Fibroblast of lung (primary cell): Measurements from ENCODE around the gene COL16A1. TPM values are rescaled to one million over a fixed set of nuclear protein-coding genes. Genes with fewer than 3 reads are reported as not detected.

ENCODE experiments used
- DNase-seq, 2 donors: peaks; one replicate each; pipeline versions ENCODE4 v3.0.0 to v3.0.0-alpha.2; 2010; ENCODE audit warnings: low read depth in 2 of 2
- H2AFZ ChIP-seq: 2 replicates; pipeline ENCODE4 v1.5.1; 2012; ENCODE audit warnings: low read length, control low read depth, inconsistent platforms
- H3K27ac ChIP-seq: 2 replicates; pipeline ENCODE4 v1.5.1; 2011; ENCODE audit warnings: low read length, control low read depth; ENCODE audit not compliant: insufficient read depth
- H3K27me3 ChIP-seq: 2 replicates; pipeline ENCODE4 v1.5.1; 2011; ENCODE audit warnings: mild to moderate bottlenecking, low read length; ENCODE audit not compliant: control insufficient read depth, insufficient read depth
- H3K36me3 ChIP-seq: 2 replicates; pipeline ENCODE4 v1.5.1; 2011; ENCODE audit warnings: low read length; ENCODE audit not compliant: control insufficient read depth, insufficient read depth
- H3K4me1 ChIP-seq: 2 replicates; pipeline ENCODE4 v1.5.1; 2011; ENCODE audit warnings: low read length; ENCODE audit not compliant: control insufficient read depth, insufficient read depth; ENCODE audit errors: extremely low read depth
- H3K4me2 ChIP-seq: 2 replicates; pipeline ENCODE4 v1.5.1; 2011; ENCODE audit warnings: low read length, control low read depth; ENCODE audit not compliant: insufficient read depth; ENCODE audit errors: extremely low read depth
- H3K4me3 ChIP-seq, 4 experiments: fragments of 200-600 bp in 1 of 4; sonication (generic) in 1 of 4; replicated peaks in 1 of 4; 2 replicates each; pipeline ENCODE4 v1.5.1; 2011 to 2016; ENCODE audit warnings: low read length in 4 of 4, low read depth in 3 of 4, mild to moderate bottlenecking in 3 of 4, control low read depth in 2 of 4, inconsistent platforms in 1 of 4, mixed read lengths in 1 of 4; ENCODE audit not compliant: insufficient read depth in 1 of 4; ENCODE audit errors: control extremely low read depth in 1 of 4
- H3K79me2 ChIP-seq: 2 replicates; pipeline ENCODE4 v1.5.1; 2012; ENCODE audit warnings: mild to moderate bottlenecking, low read length, inconsistent platforms; ENCODE audit not compliant: control insufficient read depth, insufficient read depth
- H3K9ac ChIP-seq: 2 replicates; pipeline ENCODE4 v1.5.1; 2011; ENCODE audit warnings: mild to moderate bottlenecking, low read length, control low read depth; ENCODE audit not compliant: insufficient read depth
- H3K9me3 ChIP-seq: 2 replicates; pipeline ENCODE4 v1.5.1; 2012; ENCODE audit warnings: low read depth, low read length; ENCODE audit not compliant: control insufficient read depth, insufficient read depth
- H4K20me1 ChIP-seq: 2 replicates; pipeline ENCODE4 v1.5.1; 2011; ENCODE audit warnings: low read length; ENCODE audit not compliant: control insufficient read depth, insufficient read depth; ENCODE audit errors: extremely low read depth
- CTCF ChIP-seq, 2 donors: IDR thresholded peaks in 1 of 2; conservative IDR thresholded peaks in 1 of 2; 1 replicate in 1 of 2; 2 replicates in 1 of 2; pipeline ENCODE4 v1.5.1; 2011 to 2012; ENCODE audit warnings: low read length in 2 of 2, control low read depth in 1 of 2, inconsistent platforms in 1 of 2, low read depth in 1 of 2, mild to moderate bottlenecking in 1 of 2
- EZH2 ChIP-seq: IDR thresholded peaks from 2 replicates; pipeline ENCODE4 v1.5.1; 2012; ENCODE audit warnings: low read length, control low read depth, mild to moderate bottlenecking; ENCODE audit errors: missing control alignments
- polyA plus RNA-seq, 2 donors: library from polyadenylated mRNA; depleted of rRNA in 1 of 2; stranded (reverse) in 1 of 2; unstranded in 1 of 2; fragments of >200 nt; gene quantifications; 2 replicates each; pipeline ENCODE4 v1.2.1, GENCODE V29; 2011 to 2012; ENCODE audit warnings: missing spikeins in 1 of 2
- total RNA-seq: library from RNA; depleted of rRNA; stranded (reverse); fragments of >200 nt; gene quantifications from 2 replicates; pipeline ENCODE4 v1.2.1, GENCODE V29; 2014

COL16A1 gene
- total and polyA plus RNA-seq, 2 donors (not counting 1 experiment from before 2014, with no cell fraction given) = 20.9 to 80.3 TPM

- DNase-seq = no peak
- peaks cover 23% of the 10 kb centered on the region for H3K36me3 ChIP-seq
- no peaks in the 10 kb centered on the region for H4K20me1 ChIP-seq
- H3K4me2 ChIP-seq = no peak overlapping the region
- no peak overlapping the region for H3K9ac ChIP-seq
- H3K27ac ChIP-seq = no peak overlapping the region
- TF ChIP-seq CTCF (conservative IDR thresholded peaks at IDR 0.05 in 1 of 2, IDR thresholded peaks at IDR 0.05 in 1 of 2; ENCODE audit: low read depth in 1 of 2, low read length in 2 of 2) (no peak), EZH2 (no peak)
- no peaks in the 10 kb centered on the region for H3K79me2 ChIP-seq
- H3K4me1 ChIP-seq = peaks cover 12% of the 10 kb centered on the region
- no peak overlapping the region for H2AFZ ChIP-seq
- H3K4me3 ChIP-seq = no peak overlapping the region
- no peaks in the 10 kb centered on the region for H3K9me3 ChIP-seq
- no peaks in the 10 kb centered on the region for H3K27me3 ChIP-seq
Measured at GRCh38 chr1:31669433-31669785, 34.4 kb downstream of the COL16A1 start.

- DNase-seq = no peak
- Histone ChIP-seq H3K79me2 (no peaks in the 10 kb centered on the region), H3K4me1 (peaks cover 12% of the 10 kb centered on the region), H3K9ac (no peak overlapping the region), H3K36me3 (peaks cover 21% of the 10 kb centered on the region), H2AFZ (no peak overlapping the region), H3K9me3 (no peaks in the 10 kb centered on the region), H3K27ac (no peak overlapping the region), H3K27me3 (no peaks in the 10 kb centered on the region), H3K4me2 (no peak overlapping the region), H4K20me1 (no peaks in the 10 kb centered on the region), H3K4me3 (no peak overlapping the region)
- TF ChIP-seq EZH2 = no peak
- no peak for TF ChIP-seq CTCF (conservative IDR thresholded peaks at IDR 0.05 in 1 of 2, IDR thresholded peaks at IDR 0.05 in 1 of 2; ENCODE audit: low read depth in 1 of 2, low read length in 2 of 2)
Measured at GRCh38 chr1:31668303-31668883, 35.4 kb downstream of the COL16A1 start.

DNA sequence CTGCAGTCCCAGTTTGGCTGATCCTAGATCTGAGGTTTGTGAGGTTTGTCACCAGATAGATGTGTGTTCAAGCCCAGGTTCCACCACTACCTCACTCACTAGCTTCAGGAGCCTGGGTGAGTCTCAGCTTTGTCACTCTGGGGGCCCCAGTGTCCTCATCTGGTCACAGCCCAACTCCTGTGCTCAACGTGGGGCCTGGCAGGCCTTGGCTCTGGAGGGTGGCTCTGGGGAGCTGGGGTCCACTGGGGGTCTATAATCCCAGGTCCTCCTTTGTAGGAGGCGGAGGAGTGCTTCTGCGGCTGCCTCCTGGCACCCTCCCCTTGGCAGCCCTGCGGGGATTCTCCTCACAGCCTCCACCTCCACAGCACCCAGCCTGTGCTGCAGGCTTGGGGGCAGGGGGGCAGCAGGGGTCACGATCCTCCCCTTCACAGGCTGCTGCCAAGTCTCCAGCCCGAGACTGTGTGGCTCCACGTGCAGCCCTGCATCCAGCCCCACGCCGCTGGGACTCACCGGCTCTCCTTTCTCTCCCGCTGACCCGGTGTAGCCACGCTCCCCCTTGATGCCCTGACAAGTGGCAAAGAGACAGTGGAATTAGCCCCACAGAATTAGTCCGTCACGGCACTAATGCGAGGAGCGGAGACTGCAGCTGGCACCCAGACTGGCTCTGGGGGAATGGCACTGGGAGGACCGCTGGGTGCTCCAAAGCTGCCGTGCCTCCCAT is 36.6 kb downstream of the COL16A1 start:
- no peaks in the 10 kb centered on the region for H3K9me3 ChIP-seq
- no peak overlapping the region for H3K9ac ChIP-seq
- H3K79me2 ChIP-seq = no peaks in the 10 kb centered on the region
- no peaks in the 10 kb centered on the region for H4K20me1 ChIP-seq
- DNase-seq = no peak
- peak overlapping the region; percentile 33 for H3K4me2 ChIP-seq
- no peak overlapping the region for H3K27ac ChIP-seq
- no peak overlapping the region for H3K4me3 ChIP-seq
- peaks cover 12% of the 10 kb centered on the region for H3K4me1 ChIP-seq
- no peak overlapping the region for H2AFZ ChIP-seq
- H3K36me3 ChIP-seq = peaks cover 23% of the 10 kb centered on the region
- H3K27me3 ChIP-seq = no peaks in the 10 kb centered on the region
- no peak for TF ChIP-seq EZH2
- TF ChIP-seq CTCF (conservative IDR thresholded peaks at IDR 0.05 in 1 of 2, IDR thresholded peaks at IDR 0.05 in 1 of 2; ENCODE audit: low read depth in 1 of 2, low read length in 2 of 2) = no peak
